Calu3 (cell line): Measurements from ENCODE around the gene CACNA2D3. TPM values are rescaled to one million over a fixed set of nuclear protein-coding genes. Genes with fewer than 3 reads are reported as not detected.

ENCODE experiments used
- BruUV-seq: library from RNA; stranded (reverse); fragments of 400-500 nt; replicated peaks from 2 replicates; lab custom pipeline; 2021; lab: Mats Ljungman, UMichigan
- CTCF ChIA-PET: fragments of 300-600 bp; sonication (Branson Sonifier 250); formaldehyde crosslinking; loops from one replicate; lab custom pipeline; 2022; ENCODE audit warnings: antibody characterized with exemption; lab: Charles Lee
- DNase-seq: peaks from one replicate; pipeline ENCODE4 v3.0.0; 2022
- H3K27ac Mint-ChIP-seq: one replicate; pipeline ENCODE4 v1.8.0; 2022; ENCODE audit warnings: mixed read lengths; ENCODE audit not compliant: unreplicated experiment
- H3K27me3 Mint-ChIP-seq: one replicate; pipeline ENCODE4 v1.8.0; 2022; ENCODE audit warnings: mixed read lengths; ENCODE audit not compliant: unreplicated experiment
- H3K36me3 Mint-ChIP-seq: one replicate; pipeline ENCODE4 v1.8.0; 2022; ENCODE audit warnings: mild to moderate bottlenecking, moderate library complexity, mixed read lengths; ENCODE audit not compliant: insufficient read depth, unreplicated experiment
- H3K4me1 Mint-ChIP-seq: one replicate; pipeline ENCODE4 v1.8.0; 2022; ENCODE audit warnings: mild to moderate bottlenecking, low read depth, mixed read lengths; ENCODE audit not compliant: unreplicated experiment
- H3K4me3 Mint-ChIP-seq: one replicate; pipeline ENCODE4 v1.8.0; 2022; ENCODE audit warnings: mild to moderate bottlenecking, low read depth, moderate library complexity, mixed read lengths; ENCODE audit not compliant: unreplicated experiment
- H3K9me3 Mint-ChIP-seq: one replicate; pipeline ENCODE4 v1.8.0; 2022; ENCODE audit warnings: low read depth, mixed read lengths; ENCODE audit not compliant: unreplicated experiment
- CTCF ChIP-seq: fragments of 200-600 bp; IDR thresholded peaks from one replicate; pipeline ENCODE4 v1.8.0; 2022; ENCODE audit warnings: antibody characterized with exemption; ENCODE audit not compliant: unreplicated experiment
- intact Hi-C: fragments of 100-400 bp; cut with micrococcal nuclease; formaldehyde crosslinking; loops from one replicate; pipeline ENCODE4 v1.10.0; 2022; ENCODE audit not compliant: unreplicated experiment
- total RNA-seq: library from RNA; stranded (reverse); gene quantifications from 2 replicates; pipeline ENCODE4 v1.2.3, GENCODE V29; 2022

Gene CACNA2D3
- total RNA-seq, 1 experiment from 2014 or later, result not detected

GRCh38 chr3:54790051-54790450 lies 667.7 kb downstream of the CACNA2D3 start:
- no peak for DNase-seq
- Mint-ChIP-seq H3K27me3 (no peaks in the 10 kb centered on the region), H3K36me3 (no peaks in the 10 kb centered on the region), H3K4me1 (no peaks in the 10 kb centered on the region), H3K27ac (no peak overlapping the region), H3K4me3 (no peak overlapping the region), H3K9me3 (peaks cover 4% of the 10 kb centered on the region)
- BruUV-seq, result no TSS peak
- TF ChIP-seq CTCF, result no peak
- intact Hi-C loops, result no loop called here
- CTCF ChIA-PET, result no interaction called here

DNA sequence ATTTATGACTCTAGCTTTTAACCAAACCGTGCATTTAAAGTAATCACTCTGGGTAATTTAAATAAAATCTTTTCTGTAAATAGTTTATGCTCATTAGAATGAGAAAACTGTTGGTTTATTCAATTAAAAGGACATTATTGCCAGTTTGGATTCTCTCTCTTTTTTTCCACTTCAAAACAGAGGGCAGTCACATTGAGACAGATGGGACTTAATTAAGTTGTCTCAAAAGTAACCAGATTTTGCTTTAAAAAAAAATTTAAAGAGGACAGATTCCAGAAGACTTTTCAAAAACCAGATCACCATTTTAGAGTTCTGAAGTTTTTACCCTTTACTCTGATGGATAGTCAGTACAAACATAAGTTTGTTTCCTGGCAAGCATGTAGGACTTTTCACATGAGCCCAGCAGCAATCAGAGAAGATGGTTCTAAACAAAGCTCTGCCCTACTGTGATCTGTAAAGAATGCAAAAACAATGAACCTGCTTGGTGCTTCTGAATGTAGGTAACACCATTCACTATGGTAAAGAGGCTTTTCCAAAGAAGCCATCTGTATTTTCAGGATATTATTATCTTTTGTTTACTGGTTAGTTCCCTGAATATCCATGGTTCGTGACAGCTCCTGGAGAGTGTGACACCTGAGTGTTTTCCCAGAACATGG lies 669.3 kb downstream of the CACNA2D3 start:
- no peak for DNase-seq
- CTCF ChIA-PET, result no interaction called here
- TF ChIP-seq CTCF, result no peak
- no peaks in the 10 kb centered on the region for H3K9me3 Mint-ChIP-seq
- no peak overlapping the region for H3K4me3 Mint-ChIP-seq
- no TSS peak for BruUV-seq
- intact Hi-C loops, result no loop called here
- H3K4me1 Mint-ChIP-seq, result no peaks in the 10 kb centered on the region
- H3K27me3 Mint-ChIP-seq, result no peaks in the 10 kb centered on the region
- no peak overlapping the region for H3K27ac Mint-ChIP-seq
- no peaks in the 10 kb centered on the region for H3K36me3 Mint-ChIP-seq

DNA sequence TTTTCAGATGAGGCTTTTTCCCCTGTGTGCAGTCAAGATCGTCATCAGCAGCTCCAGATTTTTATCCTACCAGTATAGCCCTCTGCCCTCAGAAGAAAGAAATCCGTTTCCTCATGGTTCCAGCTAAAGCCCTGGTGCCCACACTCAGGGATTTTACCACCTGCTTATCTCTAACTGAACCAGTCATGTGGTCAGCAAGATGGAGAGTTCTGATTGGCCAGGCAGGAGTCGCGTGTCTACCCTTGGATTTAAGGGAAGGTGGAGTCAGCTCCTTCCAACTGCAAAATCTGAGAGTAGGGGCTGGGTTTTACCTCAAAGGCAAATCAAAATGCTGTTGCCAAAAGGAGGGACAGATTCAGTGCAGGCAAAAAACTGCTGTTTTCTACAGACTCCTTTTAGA lies 670.2 kb downstream of the CACNA2D3 start:
- DNase-seq, result no peak
- TF ChIP-seq CTCF, result no peak
- H3K4me1 Mint-ChIP-seq, result no peaks in the 10 kb centered on the region
- H3K36me3 Mint-ChIP-seq, result no peaks in the 10 kb centered on the region
- H3K9me3 Mint-ChIP-seq, result no peaks in the 10 kb centered on the region
- CTCF ChIA-PET, result no interaction called here
- BruUV-seq, result no TSS peak
- H3K4me3 Mint-ChIP-seq, result no peak overlapping the region
- H3K27ac Mint-ChIP-seq, result no peak overlapping the region
- no peaks in the 10 kb centered on the region for H3K27me3 Mint-ChIP-seq
- intact Hi-C loops, result no loop called here

GRCh38 chr3:54793171-54793570 lies 670.8 kb downstream of the CACNA2D3 start:
- intact Hi-C loops, result no loop called here
- Mint-ChIP-seq H3K27ac (no peak overlapping the region), H3K4me1 (no peaks in the 10 kb centered on the region), H3K4me3 (no peak overlapping the region), H3K27me3 (no peaks in the 10 kb centered on the region), H3K36me3 (no peaks in the 10 kb centered on the region), H3K9me3 (no peaks in the 10 kb centered on the region)
- no peak for DNase-seq
- no peak for TF ChIP-seq CTCF
- CTCF ChIA-PET, result no interaction called here
- no TSS peak for BruUV-seq
